CD4-positive, alpha-beta T cell (primary cell): ENCODE measurements around the gene CD55. TPM values are rescaled to one million over a fixed set of nuclear protein-coding genes. Genes with fewer than 3 reads are reported as not detected.

ENCODE experiments used
- ATAC-seq: fragments of 200-7000 bp; cut with Tn5 transposase; one replicate; pipeline ENCODE4 v1.10.0; 2022; ENCODE audit warnings: mild to moderate bottlenecking; ENCODE audit not compliant: poor library complexity
- CTCF ChIA-PET: fragments of 350-600 bp; sonication (Branson Sonifier 250); formaldehyde crosslinking; loops from one replicate; lab custom pipeline; 2021; ENCODE audit warnings: antibody characterized with exemption, inconsistent platforms; lab: Charles Lee
- POLR2A ChIA-PET: fragments of 350-600 bp; sonication (Branson Sonifier 250); formaldehyde crosslinking; loops from one replicate; lab custom pipeline; 2021; ENCODE audit warnings: antibody characterized with exemption, inconsistent platforms; lab: Charles Lee
- DNase-seq, 14 experiments: peaks; one replicate each; pipeline ENCODE4 v3.0.0-alpha.2; 2013 to 2020; ENCODE audit warnings: mixed read lengths in 2 of 14
- H3K27ac ChIP-seq, 2 donors: one replicate each; pipeline versions ENCODE4 v1.5.1 to v1.7.0; 2013; ENCODE audit warnings: low read length in 2 of 2, low read depth in 1 of 2, mild to moderate bottlenecking in 1 of 2
- H3K27me3 ChIP-seq, 2 experiments: 1 replicate in 1 of 2; 2 replicates in 1 of 2; pipeline versions ENCODE4 v1.6.1 to v1.7.0; 2013; ENCODE audit warnings: low read length in 2 of 2, control low read depth in 1 of 2, mild to moderate bottlenecking in 1 of 2, moderate library complexity in 1 of 2; ENCODE audit not compliant: insufficient read depth in 2 of 2, control insufficient read depth in 1 of 2
- H3K36me3 ChIP-seq: one replicate; pipeline ENCODE4 v1.6.1; 2013; ENCODE audit warnings: low read length, control low read depth; ENCODE audit not compliant: insufficient read depth
- H3K4me1 ChIP-seq: one replicate; pipeline ENCODE4 v1.6.1; 2013; ENCODE audit warnings: low read length, control low read depth; ENCODE audit not compliant: insufficient read depth
- H3K4me3 ChIP-seq: one replicate; pipeline ENCODE4 v1.5.1; 2013; ENCODE audit warnings: mild to moderate bottlenecking, low read length, moderate library complexity
- H3K9me3 ChIP-seq, 2 experiments: 1 replicate in 1 of 2; 2 replicates in 1 of 2; pipeline versions ENCODE4 v1.6.1 to v1.7.0; 2013; ENCODE audit warnings: low read length in 2 of 2, mild to moderate bottlenecking in 2 of 2, control low read depth in 1 of 2, moderate library complexity in 1 of 2; ENCODE audit not compliant: control insufficient read depth in 1 of 2, insufficient read depth in 1 of 2
- H3K27ac Mint-ChIP-seq: one replicate; pipeline ENCODE4 v1.8.0; 2020; ENCODE audit warnings: mixed read lengths
- H3K27me3 Mint-ChIP-seq: one replicate; pipeline ENCODE4 v1.8.0; 2021; ENCODE audit warnings: mixed read lengths
- H3K36me3 Mint-ChIP-seq: one replicate; pipeline ENCODE4 v1.8.0; 2021; ENCODE audit warnings: low read depth, mixed read lengths
- H3K4me1 Mint-ChIP-seq: one replicate; pipeline ENCODE4 v1.8.0; 2021; ENCODE audit warnings: low read depth, mixed read lengths
- H3K4me3 Mint-ChIP-seq: one replicate; pipeline ENCODE4 v1.8.0; 2020; ENCODE audit warnings: mild to moderate bottlenecking, mixed read lengths
- H3K9me3 Mint-ChIP-seq: one replicate; pipeline ENCODE4 v1.8.0; 2020; ENCODE audit warnings: mixed read lengths
- intact Hi-C, 2 experiments: fragments of 100-400 bp; cut with DNase I in 1 of 2; cut with micrococcal nuclease in 1 of 2; formaldehyde crosslinking; loops; one replicate each; pipeline versions ENCODE4 v1.15.1 to v1.9.0; 2023 to 2025; cut with DNase I, micrococcal nuclease
- total RNA-seq, 174 experiments: library from RNA in 2 of 174; stranded (reverse) in 2 of 174; gene quantifications; one replicate each; pipeline ENCODE4 v1.2.3 and lab custom pipeline; 2021 to 2026
- TF ChIP-seq, protein P1 (sequence below): fragments of 200-600 bp; IDR thresholded peaks from one replicate; pipeline ENCODE4 v1.8.0; 2022; ENCODE audit warnings: antibody characterized with exemption, mild to moderate bottlenecking

CD55 gene
- total RNA-seq, 2 experiments from 2014 or later = 218 to 229 TPM

DNA sequence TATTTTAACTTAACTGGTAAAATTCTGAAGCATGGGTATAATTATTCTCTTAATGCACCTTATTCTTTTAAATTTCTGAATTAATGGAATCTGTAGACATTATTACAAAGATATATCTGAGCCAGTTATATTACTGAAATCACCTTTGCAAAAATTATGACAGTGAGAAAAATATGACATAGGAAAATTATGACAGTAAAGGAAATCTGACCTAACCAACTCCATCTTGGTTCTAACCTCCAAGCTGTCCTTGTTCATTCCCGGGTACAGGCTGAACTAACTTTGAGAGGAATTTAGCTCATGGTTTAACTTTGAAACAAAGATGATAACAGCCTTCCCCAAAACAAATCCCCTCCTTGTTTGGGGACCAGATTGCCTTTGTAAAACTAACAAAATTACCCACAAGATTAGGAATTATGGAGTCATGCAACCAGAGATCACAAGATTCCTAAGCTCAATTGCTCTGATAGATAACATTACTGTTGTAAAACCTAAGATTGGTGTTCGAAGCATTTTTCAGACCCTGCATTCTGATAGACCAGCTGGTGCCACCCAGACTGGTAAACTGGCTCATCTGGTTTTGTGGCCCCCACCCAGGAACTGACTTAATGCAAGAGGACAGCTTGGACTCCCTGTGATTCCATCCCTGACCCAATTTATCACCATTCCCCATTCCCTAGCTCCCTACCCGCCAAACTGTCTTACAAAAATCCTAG lies 9.4 kb upstream of the CD55 start:
- TF ChIP-seq, protein P1, sequence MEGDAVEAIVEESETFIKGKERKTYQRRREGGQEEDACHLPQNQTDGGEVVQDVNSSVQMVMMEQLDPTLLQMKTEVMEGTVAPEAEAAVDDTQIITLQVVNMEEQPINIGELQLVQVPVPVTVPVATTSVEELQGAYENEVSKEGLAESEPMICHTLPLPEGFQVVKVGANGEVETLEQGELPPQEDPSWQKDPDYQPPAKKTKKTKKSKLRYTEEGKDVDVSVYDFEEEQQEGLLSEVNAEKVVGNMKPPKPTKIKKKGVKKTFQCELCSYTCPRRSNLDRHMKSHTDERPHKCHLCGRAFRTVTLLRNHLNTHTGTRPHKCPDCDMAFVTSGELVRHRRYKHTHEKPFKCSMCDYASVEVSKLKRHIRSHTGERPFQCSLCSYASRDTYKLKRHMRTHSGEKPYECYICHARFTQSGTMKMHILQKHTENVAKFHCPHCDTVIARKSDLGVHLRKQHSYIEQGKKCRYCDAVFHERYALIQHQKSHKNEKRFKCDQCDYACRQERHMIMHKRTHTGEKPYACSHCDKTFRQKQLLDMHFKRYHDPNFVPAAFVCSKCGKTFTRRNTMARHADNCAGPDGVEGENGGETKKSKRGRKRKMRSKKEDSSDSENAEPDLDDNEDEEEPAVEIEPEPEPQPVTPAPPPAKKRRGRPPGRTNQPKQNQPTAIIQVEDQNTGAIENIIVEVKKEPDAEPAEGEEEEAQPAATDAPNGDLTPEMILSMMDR = no peak
- H3K36me3 ChIP-seq = no peaks in the 10 kb centered on the region
- Mint-ChIP-seq H3K36me3 (no peaks in the 10 kb centered on the region), H3K27ac (no peak overlapping the region), H3K27me3 (no peaks in the 10 kb centered on the region), H3K4me1 (peaks cover 22% of the 10 kb centered on the region), H3K9me3 (no peaks in the 10 kb centered on the region), H3K4me3 (no peak overlapping the region)
- ChIA-PET CTCF (interaction anchor here (1.1 kb wide), 1 partner anchor 9 kb away, joined by 3 read pairs; the partner anchor contains the start of gene CD55), POLR2A (interaction anchor here (3.8 kb wide), 1 partner anchor 9 kb away, joined by 30 read pairs; the partner anchor contains the start of gene CD55)
- no peak for DNase-seq
- ATAC-seq = no peak
- intact Hi-C loops = loop anchor here in 1 of 2 experiments (10.0 kb wide), 2 partner anchors 127 to 387 kb away; partner anchors contain the start of gene FCMR
- H3K27me3 ChIP-seq = no peaks in the 10 kb centered on the region
- H3K27ac ChIP-seq = no peak overlapping the region
- no peaks in the 10 kb centered on the region for H3K9me3 ChIP-seq
- no peak overlapping the region for H3K4me3 ChIP-seq
- H3K4me1 ChIP-seq = peaks cover 5% of the 10 kb centered on the region

DNA sequence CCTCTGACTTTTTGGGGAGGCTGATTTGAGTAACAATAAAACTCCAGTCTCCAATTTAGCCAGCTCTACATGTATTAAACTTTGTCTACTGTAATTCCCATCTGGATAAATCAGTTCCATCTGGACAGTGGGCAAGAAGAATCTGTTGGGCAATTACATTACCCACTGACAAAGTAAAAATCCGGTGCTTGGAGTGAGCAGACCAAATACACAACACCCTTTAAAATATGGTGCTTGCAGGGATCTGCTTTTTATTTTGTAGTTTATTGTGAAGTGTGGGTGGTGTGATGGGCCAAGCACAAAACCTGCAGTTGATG lies 8.9 kb upstream of the CD55 start:
- Histone ChIP-seq H3K4me3 (no peak overlapping the region), H3K9me3 (no peaks in the 10 kb centered on the region), H3K27ac (no peak overlapping the region), H3K4me1 (peaks cover 5% of the 10 kb centered on the region), H3K27me3 (no peaks in the 10 kb centered on the region), H3K36me3 (no peaks in the 10 kb centered on the region)
- Mint-ChIP-seq H3K4me1 (peaks cover 22% of the 10 kb centered on the region), H3K27ac (no peak overlapping the region), H3K36me3 (no peaks in the 10 kb centered on the region), H3K4me3 (no peak overlapping the region), H3K9me3 (no peaks in the 10 kb centered on the region), H3K27me3 (no peaks in the 10 kb centered on the region)
- intact Hi-C loops = loop anchor here in 1 of 2 experiments (10.0 kb wide), 2 partner anchors 128 to 388 kb away; partner anchors contain the start of gene FCMR
- TF ChIP-seq, protein P1 = no peak
- DNase-seq = no peak
- CTCF ChIA-PET = interaction anchor here (1.1 kb wide), 1 partner anchor 9 kb away, joined by 3 read pairs; the partner anchor contains the start of gene CD55
- POLR2A ChIA-PET = interaction anchor here (3.8 kb wide), 1 partner anchor 9 kb away, joined by 30 read pairs; the partner anchor contains the start of gene CD55
- no peak for ATAC-seq

DNA sequence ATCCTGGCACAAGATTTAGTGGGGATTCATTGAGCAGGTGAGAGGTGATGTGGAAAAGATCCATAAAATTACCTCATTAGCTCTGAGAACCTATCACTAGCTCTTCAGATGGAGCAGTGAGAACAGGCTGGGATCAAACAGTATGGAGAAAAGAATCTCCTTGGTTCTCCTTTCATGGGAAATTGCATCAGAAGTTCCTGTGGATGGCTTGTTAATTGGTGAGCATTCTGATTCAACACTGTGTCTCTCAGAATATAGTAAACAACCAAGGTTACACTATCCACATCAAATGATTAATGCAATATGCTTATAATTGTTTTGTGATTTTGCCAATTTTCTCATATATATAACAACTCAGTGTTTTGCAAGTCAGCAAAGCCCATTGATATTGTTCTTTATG lies 8.3 kb upstream of the CD55 start:
- no peak overlapping the region for H3K4me3 ChIP-seq
- H3K27ac Mint-ChIP-seq = no peak overlapping the region
- H3K4me1 Mint-ChIP-seq = peaks cover 22% of the 10 kb centered on the region
- no peaks in the 10 kb centered on the region for H3K36me3 Mint-ChIP-seq
- no peaks in the 10 kb centered on the region for H3K9me3 Mint-ChIP-seq
- intact Hi-C loops = loop anchor here in 1 of 2 experiments (10.0 kb wide), 2 partner anchors 128 to 388 kb away; partner anchors contain the start of gene FCMR
- H3K4me3 Mint-ChIP-seq = no peak overlapping the region
- no peak for DNase-seq
- ChIA-PET CTCF (interaction anchor here (1.1 kb wide), 1 partner anchor 8 kb away, joined by 3 read pairs; the partner anchor contains the start of gene CD55), POLR2A (no interaction called here)
- TF ChIP-seq, protein P1 = no peak
- H3K4me1 ChIP-seq = peaks cover 5% of the 10 kb centered on the region
- ATAC-seq = no peak
- H3K36me3 ChIP-seq = no peaks in the 10 kb centered on the region
- no peaks in the 10 kb centered on the region for H3K9me3 ChIP-seq
- no peaks in the 10 kb centered on the region for H3K27me3 ChIP-seq
- H3K27me3 Mint-ChIP-seq = no peaks in the 10 kb centered on the region
- H3K27ac ChIP-seq = no peak overlapping the region
